Testis (tissue), 2 donors: ENCODE measurements around the gene CEP43.

Experiments
- CTCF ChIP-seq, 3 experiments: fragments of 450-650 bp in 2 of 3; fragments of 200-600 bp in 1 of 3; sonication (generic) in 1 of 3; IDR thresholded peaks; one replicate each; pipeline ENCODE4 v1.5.1; 2016 to 2019; ENCODE audit warnings: antibody characterized with exemption in 3 of 3, mild to moderate bottlenecking in 2 of 3, moderate library complexity in 1 of 3
- POLR2A ChIP-seq: fragments of 450-650 bp; IDR thresholded peaks from one replicate; pipeline ENCODE4 v1.6.1; 2017; ENCODE audit warnings: antibody characterized with exemption, mild to moderate bottlenecking, moderate library complexity

GRCh38 chr6:167037762-167038161 is 38.6 kb downstream of the CEP43 start:
- TF ChIP-seq CTCF (IDR thresholded peaks at IDR 0.05) (no peak), POLR2A (no peak)
